Femur (tissue), 1 donor: ENCODE results near the gene ANXA5.
A peak's percentile ranks its signal among the peaks of the same experiment; 100 is the strongest.
"Not testable (repeated sequence)": the region's sequence is repeated elsewhere in the genome, so short reads cannot be mapped to it uniquely, and the experiment has no call there.

ENCODE experiments used
- DNase-seq: peaks from one replicate; pipeline ENCODE4 v3.0.0-alpha.2; 2017

ANXA5 gene

DNA sequence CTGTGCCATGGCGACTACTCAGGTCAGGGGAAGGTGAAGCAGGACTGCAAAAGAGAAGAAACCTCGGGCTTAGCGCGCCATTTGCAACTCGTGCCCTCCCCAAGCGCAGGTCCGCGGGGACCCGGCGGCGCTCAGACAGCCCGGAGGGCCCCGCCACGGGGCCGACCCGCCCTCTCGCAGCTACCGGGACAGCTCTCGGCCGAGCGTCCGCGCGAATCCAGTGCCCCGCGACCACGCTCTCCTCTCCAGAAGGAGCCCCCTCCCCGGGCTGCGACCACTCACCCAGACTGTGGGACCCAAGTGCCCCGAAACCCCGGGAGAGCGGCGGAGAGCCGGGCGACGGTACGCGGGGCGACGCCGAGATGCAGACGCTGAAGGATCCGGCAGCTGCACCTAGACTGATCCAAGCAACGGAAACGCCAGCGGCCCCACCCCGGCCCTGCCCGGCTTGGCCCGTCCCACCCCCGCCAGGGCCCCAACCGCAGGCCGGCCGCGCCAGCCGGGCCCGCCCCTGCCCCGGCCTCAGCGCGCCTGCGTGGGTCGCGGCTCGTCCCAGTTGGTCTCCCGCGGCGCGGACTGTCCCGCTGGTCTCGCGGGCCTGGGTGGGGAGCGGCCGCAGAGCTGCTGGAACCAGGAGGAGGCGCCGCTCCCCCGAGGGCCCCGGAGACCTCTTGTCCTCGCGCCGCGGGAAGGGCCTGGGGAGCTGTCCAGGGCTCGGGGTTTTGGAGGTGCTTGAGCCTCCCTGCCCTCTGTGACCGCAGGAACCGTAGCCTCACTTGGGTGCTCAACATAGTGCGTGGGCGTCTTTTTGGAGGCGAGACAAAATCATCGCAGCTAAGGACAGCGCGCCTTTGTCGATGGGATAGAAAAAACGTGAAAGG lies at the start of gene ANXA5:
Gene ANXA5 (minus strand): TSS at position 400 of the 881 bp plus-strand sequence. CDS start 391 bp downstream, at position 9.
- peak; percentile 92 for DNase-seq

GRCh38 chr4:121742794-121743193 lies 46.0 kb upstream of the ANXA5 start:
- DNase-seq = no peak

- no peak for DNase-seq
Observed at GRCh38 chr4:121741751-121742150, 45.0 kb upstream of the ANXA5 start.

DNA sequence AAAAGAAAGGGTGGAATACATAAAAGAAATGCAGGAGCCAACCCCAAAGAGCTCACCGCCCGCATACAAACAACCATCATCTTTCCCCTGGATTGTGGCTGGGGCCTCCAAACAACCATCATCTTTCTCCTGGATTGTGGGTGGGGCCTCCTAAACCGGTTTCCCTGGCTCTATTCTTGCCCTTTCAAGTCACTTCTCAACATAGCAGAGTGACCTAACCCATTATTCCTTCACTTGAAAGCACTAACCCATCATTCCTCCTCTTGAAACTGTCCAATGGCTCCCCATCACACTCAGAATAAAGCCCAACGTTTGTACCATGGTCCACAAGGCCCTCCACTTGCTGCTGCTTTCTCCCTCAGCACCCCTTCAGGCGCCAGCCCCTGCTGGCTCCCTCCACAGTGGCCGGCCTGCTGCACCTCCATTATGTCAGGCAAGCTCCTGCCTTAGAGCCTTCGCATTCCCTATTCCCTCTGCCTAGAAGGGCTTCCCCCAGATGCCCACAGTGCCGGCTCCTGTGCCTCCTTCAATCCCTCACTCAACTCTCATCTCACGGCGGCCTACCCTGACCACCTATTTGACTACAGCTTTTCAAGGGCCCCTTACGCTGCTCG lies 44.1 kb upstream of the ANXA5 start:
- DNase-seq = no peak

GRCh38 chr4:121739575-121739974 lies 42.8 kb upstream of the ANXA5 start:
- no peak for DNase-seq

DNA sequence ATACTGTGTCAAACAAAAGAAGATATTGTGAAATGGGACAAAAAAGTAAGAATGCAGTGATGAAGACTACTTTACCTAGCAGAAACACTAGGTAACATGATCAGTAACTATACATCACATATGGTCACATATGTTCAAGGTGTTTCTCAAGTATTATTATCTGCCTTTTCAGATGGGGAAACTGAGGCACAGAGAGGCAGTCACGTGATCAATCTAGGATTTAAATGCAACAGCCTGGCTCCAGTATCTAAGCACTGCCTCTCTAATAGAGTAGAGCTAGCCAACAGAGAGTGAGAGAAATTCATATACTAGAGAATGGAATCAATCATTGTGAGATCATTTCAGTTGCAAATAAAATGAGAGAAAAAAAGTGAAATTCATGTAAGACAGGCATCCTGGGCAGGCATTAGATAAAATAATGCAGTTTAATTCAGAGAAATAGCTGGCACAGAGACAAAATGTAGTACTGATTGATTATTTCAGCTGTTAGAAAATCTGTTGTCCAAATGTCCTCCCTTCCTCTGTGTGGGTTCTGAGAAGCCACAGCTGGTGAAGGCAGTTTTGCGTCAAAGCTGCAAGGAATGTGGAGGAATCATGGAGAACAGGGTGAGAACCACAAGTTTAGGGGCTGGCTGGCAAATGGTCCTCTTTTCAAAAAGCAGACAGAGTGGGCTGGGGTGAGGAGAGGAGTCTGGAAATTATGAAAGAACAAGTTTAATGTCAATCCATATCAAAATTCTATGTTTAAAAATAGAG lies 42.2 kb upstream of the ANXA5 start:
- DNase-seq = no peak

GRCh38 chr4:121737846-121738554 lies 41.2 kb upstream of the ANXA5 start:
- no peak for DNase-seq

- peak; percentile 26 for DNase-seq
Observed at GRCh38 chr4:121736735-121737351, 40.1 kb upstream of the ANXA5 start.

GRCh38 chr4:121734571-121734970 lies 37.8 kb upstream of the ANXA5 start:
- no peak for DNase-seq

DNA sequence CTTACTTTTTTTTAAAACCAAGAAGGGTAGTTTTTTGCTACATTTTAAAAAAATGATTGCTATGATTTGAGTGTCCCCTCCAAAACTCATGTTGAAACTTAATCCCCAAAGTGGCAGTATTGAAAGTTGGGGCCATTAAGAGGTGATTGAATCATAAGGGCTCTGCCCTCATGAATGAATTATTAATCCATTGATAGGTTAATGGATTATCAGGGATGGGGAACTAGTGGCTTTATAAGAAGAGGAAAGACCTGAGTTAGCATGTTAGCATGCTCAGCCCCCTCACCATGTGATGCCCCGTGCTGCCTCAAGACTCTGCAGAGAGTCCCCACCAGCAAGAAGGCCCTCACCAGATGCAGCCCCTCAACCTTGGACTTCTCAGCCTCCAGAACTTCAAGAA lies 37.2 kb upstream of the ANXA5 start:
- no peak for DNase-seq

DNA sequence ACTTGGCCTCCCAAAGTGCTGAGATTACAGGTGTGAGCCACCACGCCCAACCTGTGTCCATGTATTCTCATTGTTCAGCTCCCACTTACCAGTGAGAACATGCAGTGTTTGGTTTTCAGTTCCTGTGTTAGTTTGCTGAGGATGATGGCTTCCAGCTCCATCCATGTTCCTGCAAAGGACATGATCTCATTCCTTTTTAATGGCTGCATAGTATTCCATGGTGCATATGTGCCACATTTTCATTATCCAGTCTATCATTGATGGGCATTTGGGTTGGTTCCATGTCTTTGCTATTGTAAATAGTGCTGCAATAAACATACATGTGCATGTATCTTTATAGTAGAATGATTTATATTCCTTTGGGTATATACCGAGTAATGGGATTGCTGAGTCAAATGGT lies 33.0 kb upstream of the ANXA5 start:
- DNase-seq = not testable (repeated sequence)

DNA sequence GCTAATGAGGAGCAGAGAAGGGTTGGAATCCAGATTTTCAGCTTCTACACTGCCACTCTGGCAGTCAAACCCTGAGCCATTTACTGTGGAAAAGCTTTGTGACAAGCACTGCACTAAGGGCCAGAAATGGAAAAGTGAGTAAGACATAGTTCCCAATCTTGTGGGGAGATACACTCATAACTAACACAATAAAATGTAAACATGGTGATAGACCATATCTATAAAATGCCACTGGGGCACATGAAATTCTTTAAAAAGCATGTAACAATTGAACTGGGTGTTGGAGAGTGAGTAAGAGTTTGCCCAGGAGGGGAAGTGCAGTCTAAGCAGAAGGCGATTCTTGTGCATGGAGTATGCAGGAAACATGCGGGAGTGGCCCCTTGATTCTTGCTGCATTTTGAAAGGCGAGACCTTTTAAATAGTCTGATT lies 32.0 kb upstream of the ANXA5 start:
- no peak for DNase-seq

DNA sequence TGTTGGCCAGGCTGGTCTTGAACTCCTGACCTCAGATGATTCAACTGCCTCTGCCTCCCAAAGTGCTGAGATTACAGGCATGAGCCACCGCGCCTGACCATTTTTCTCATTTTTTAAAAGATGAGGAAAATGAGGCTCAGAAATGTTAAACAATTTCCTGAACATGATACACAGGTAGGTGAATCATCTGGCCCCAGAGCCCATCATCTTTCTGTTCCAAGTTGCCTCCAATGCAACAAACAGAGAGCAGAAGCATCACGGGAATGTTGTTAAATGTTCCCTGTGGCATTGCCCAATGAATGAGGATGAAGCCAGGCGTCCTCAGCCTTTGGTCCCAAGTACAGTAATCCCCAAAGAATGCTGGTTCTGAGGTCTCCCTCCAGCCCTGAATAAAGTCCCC lies 31.3 kb upstream of the ANXA5 start:
- no peak for DNase-seq

DNA sequence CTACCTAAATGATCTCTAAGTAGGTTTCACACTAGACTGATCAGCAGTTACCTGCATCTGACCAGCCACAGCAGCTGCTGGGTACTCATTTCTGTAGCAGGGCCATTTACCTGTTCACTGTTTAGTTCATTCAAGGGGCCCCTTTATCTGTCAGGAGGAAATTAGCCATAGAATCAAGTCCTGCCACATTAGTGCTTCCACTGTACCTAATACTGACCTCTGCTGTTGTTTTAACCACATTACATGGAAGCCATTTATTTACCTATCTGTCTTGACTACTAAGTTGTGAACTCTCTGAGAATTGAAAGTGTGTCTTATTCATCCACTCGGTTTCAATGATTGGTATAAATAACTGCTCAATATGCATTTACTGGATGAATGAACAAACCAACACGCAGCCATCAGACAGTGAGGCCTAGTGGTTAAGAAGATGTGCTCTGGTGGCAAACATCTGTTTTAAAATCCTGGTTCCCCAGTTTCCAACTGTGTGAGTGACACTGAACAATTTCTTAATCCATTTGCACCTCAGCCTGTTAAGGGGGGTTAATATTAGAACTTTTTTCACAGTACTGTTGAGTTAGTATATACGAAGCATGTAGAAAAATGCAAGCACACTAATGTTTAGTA lies 30.0 kb upstream of the ANXA5 start:
- no peak for DNase-seq

- DNase-seq = no peak
Observed at GRCh38 chr4:121724671-121725070, 27.9 kb upstream of the ANXA5 start.

GRCh38 chr4:121721700-121722099 lies 24.9 kb upstream of the ANXA5 start:
- no peak for DNase-seq

DNA sequence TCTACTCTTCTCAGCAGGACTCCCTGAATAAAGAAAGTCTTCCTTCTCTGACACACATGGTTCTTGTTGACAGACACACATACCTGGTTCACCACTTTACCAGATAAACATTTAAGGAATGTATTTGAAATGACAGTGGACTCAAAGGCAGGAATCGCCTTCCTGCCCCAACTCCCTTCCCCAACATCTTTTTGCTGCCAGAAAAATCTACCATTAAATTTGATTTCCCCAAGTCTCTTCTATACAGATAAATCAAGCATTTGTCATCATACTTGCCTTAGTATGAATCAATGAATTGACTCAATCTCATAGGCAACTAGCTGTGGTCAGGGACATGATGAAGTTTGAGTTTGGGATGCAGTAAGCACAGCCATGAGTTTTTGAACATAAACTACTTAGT lies 23.3 kb upstream of the ANXA5 start:
- DNase-seq = no peak

DNA sequence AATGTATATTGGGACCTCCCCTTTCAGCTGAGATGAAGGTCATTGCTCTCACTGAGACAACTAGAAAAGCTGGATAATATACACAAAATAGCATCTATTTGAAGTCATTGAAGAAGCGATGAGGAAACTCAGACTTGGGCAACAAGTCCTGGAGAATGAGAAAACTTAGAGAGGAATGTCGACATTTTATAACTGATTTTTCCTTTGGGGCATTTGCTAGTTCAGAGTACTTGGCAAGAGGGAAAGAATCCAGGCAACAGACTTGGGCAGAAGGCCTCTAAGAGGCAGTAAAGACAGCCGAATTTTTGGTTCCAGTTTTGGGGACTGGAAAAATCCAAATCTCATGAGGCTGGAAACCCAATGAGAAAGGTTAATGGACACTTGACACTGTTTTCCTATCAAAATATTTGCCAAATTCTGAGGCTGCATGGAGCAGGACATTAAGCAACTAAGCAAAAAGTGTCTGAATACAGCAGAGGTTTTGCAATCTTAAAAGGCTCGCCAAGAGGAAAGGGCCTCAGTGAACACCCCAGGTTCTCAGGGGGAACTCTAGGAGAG lies 21.0 kb upstream of the ANXA5 start:
- no peak for DNase-seq

DNA sequence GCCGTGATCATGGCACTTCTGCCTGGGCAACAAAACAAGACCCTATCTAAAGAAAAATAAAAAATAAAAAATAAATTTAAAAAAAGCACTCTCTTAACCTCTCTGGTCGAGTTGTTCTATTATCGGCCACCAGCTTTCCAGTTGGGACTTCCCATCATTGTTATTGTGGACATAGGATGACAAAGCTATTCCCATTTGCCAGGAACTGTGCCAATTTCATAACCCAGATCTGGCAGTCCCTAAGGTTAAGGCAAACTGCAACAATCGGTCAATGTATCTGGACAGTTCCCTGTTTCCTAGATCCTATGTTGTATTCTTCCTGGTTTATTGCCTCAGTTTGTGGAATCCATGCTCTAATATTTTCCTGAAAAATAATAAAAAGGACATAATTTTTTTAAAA lies 17.8 kb upstream of the ANXA5 start:
- DNase-seq = no peak

GRCh38 chr4:121712783-121713182 lies 16.0 kb upstream of the ANXA5 start:
- no peak for DNase-seq

DNA sequence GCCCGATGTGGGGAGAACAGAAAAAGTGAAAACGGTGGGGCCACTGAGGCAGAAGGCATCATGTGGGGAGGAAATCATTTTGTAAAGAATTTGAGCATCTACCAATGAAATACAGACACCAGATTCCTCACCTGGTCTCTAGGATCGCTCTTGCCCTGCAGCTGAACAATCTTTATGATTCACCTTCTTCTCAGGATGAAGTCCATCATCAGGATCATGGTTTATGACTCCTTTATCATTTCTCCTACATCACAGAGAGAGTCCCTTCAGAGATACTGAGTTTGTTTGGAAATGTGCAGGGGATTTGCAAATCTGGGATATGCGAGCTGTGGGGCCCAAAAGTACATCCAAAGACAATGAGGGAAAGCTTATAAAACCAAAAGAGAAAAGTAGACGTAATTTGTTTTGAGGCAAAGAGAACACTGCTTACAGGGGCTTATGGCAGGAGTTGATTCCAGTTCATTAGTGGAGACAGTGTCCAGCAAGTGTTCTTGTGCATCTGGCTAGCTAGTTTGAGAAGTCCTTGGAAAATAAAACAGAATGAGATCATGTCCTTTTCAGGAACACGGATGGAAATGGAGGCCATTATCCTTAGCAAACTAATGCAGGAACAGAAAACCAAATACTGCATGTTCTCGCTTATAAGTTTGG lies 15.3 kb upstream of the ANXA5 start:
- DNase-seq = no peak
